ENCODE results near the gene FMN1.
A peak's percentile ranks its signal among the peaks of the same experiment; 100 is the strongest.

Gene FMN1

DNA sequence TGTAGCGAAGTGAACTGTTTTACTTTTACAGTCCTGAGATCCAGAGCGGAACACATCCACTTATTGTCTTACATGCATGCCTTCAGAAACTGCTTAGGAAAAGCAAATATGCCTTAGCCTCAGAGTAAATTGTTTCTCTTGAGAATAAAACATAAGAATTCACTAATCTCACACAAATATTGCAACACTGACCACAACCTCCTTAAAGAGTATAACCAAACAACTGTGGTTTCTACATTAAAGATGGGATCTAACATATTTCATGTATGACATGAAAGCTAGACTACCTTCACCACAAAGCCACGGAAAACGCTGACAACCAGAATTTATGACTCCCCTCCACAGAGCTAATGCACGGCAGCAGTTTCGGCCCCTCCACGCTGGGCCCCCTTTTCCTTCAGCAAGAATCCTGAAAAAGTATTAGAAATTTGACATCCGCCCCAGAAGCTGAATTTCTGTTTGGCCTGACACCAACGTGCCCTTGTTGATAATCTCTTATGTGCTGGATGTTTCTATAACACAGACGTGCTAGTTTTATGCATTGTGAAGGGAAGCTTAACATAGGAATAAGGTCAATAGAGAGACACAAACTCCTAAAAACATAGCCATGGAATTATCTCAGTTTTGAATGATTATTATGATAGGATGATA lies 392.1 kb downstream of the FMN1 start:
- DNase-seq: no peak

GRCh38 chr15:32799936-32800535 lies 394.5 kb downstream of the FMN1 start:
- no peak for DNase-seq

DNA sequence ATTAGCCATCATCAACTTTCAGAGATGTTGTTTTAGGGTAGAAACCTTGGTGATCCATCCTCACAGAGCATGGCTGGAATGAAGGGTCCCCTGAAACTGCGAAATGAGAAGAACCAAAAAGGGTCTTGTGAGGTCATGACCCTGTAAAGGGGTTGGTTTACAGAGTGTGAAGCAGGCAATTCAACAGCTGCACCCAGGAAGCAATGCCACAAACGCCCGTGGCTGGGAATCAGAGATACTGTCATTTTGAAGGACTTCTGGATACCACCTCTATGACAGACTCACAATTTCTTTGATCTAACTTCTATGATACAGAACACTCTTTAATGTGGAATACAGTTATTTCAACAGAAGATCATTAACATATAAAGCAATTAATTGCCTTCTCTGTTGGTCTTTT lies 397.7 kb downstream of the FMN1 start:
- no peak for DNase-seq

DNA sequence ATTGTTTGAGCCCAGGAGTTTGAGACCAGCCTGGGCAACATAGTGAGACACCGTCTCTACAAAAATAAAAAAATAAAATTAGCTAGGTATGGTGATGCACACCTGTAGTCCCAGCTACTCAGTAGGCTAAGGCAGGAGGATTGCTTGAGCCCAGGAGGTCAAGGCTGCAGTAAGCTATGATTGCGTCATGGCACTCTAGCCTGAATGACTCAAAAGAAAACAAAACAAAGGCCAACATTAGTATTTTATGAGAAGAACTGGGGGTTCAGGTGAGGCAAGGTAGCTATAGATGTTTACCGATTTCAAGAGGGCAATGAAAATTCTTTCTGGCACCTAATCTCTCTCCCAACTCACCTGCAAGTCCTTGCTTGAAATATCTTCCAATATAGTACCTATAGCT lies 399.5 kb downstream of the FMN1 start:
- DNase-seq: no peak

- DNase-seq: no peak
These were observed 402.1 kb downstream of the FMN1 start for GRCh38 chr15:32792436-32792835.

DNA sequence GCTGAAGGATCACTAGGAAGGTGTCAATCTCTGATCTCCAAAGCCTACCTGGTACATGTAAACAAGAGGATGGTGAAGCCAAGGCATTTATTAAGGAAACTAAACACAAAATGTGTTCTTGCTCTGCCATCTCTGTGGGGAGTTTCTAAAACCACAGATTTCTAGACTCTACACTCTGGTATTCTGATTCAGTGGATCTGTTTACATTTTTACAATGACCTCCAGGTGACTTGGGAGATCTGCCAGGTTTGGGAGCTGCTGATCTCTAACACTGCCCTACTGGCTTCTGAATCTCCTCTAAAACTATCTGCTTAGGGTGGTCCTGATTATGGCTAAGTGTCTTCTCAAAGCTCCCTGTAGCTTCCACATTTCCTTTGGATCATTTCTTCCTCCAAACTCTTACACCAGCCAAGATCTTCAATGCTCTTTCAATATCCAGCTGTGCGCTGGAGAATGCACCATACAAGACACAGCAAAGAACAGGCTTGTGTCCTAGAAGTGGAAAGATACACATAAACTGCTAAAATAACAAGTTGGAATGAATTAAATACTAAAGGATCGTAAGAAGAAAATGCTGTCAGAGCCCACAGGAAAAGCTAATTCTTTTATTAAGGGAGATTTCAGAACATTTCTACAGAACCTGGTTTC lies 404.0 kb downstream of the FMN1 start:
- no peak for DNase-seq

DNA sequence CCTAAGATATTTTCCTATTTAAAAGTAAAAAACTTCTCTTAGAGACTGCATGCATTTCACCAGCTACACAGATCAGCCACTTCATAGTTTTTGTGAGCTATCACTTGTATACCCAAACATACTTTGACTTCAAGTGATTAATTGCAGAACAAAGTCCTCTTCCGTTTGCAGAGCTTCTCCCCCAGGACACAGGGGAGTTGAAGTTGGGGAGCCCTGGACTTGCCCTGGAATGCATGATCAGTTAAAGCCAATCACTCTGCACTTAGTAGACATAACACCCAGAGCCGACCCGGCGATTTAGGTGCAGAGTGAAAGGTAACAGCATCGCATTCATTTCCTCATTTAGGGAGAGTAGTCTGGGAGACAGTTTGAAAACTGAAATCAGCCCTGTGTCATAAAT lies 406.6 kb downstream of the FMN1 start:
- DNase-seq: no peak

GRCh38 chr15:32786906-32787305 lies 407.6 kb downstream of the FMN1 start:
- no peak for DNase-seq

DNA sequence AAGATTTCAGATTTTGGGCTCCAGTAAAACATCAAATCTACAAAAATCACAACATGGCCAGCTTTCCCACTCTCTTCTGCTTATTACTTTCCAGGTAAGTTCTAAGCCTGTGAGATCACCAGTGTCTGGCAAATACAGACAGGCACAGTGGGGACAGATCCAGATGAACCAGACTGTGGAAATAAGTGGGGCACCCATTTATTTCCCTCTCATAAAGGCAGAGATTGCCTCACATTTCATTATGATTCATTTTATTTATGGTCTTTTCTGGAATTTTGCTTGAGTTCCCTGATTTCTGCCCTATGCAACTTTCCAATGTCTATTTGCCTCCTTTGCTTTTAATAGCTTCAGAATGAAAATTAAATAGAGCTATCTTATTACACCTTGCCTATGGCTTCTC lies 409.9 kb downstream of the FMN1 start:
- no peak for DNase-seq

DNA sequence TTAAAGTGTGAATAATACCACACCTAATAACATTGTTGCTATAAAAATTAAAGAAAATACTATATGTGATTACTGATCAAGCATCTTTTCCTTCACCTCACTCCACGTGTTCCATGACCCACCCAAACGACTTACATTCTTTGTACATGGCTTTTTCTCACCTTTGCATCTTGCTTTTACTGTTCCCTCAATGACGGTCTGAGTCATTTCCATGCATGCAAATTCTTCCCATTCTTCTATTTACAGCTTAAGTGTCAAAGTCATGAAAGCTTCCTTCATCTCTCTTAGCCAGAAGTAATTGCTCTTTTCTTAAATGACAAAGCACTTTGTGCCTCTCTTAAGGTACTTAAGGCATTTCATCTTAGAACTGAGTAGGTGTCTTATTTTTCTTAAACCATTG lies 412.7 kb downstream of the FMN1 start:
- no peak for DNase-seq

DNA sequence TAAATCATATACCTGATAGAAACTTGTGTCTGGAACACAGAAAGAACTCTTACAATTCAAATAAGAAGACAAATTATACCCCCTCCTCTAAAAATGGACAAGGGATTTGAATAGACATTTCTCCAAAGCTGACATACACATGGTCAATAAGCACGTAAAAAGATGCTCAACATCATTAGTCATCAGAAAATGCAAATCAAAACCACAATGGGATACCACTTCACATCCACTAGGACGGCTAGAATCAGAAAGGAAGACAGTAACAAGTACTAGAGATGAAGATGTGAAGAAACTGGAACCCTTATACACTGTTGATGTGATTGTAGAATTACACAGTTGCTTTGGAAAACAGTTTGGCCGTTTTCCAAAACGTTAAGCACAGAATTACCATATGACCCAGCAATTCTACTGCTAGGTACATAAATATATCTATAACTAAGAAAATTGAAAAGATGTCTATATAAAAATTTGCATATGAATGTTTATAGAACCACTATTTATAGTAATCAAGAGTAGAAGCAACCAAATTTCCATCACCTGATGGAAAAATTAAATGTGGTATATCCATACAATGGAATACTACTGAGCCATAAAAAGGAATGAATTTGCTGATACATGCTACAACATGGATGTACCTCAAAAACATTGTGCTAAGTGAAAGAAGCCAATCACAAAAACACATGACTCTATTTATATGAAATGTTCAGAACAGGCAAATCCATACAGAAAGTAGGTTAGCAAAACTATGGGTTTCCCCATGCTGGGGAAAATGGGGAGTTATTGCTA lies 415.9 kb downstream of the FMN1 start:
- DNase-seq: no peak

- DNase-seq: no peak
These were observed 419.4 kb downstream of the FMN1 start for GRCh38 chr15:32775103-32775502.

- DNase-seq: no peak
These were observed 420.5 kb downstream of the FMN1 start for GRCh38 chr15:32774022-32774421.

GRCh38 chr15:32767236-32767635 lies 427.3 kb downstream of the FMN1 start:
- no peak for DNase-seq

DNA sequence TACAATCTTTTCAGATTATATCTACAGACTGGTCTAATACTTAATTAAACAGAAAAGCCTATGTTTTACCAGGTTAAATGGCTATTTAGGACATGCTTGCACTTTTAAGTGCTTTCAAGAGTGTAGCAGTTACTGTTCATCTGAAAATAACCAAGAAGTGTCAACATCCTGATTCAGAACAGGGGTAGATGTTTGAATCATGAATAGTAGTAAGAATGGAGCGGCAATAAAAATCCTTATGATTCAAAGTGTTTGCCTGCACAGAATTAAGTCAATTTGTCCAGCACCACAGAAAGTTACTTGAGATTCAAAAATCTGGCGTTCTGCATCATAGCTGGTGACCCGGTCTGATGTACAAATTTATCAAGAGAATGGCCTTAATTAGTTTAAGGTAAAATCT lies 428.4 kb downstream of the FMN1 start:
- DNase-seq: no peak

- no peak for DNase-seq
These were observed 429.3 kb downstream of the FMN1 start for GRCh38 chr15:32765236-32765635.

GRCh38 chr15:32763295-32763694 lies 431.2 kb downstream of the FMN1 start:
- DNase-seq: no peak

DNA sequence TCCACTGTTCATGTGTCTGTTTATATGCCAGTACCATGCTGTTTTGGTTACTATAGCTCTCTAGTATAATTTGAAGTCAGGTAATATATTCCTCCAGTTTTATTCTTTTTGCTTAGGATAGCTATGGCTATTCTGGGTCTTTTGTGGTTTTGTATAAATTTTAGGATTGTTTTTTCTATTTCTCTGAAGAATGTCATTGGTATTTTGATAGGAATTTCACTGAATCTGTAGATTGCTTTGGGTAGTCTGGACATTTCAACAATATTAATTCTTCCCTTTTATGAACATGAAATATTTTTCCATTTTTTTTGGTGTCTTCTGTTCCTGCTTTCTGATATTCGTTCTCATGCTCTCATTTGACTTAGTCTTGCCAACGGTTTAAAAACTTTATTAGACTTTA lies 437.1 kb downstream of the FMN1 start:
- DNase-seq: no peak

GRCh38 chr15:32750979-32751378 lies 443.5 kb downstream of the FMN1 start:
- DNase-seq: no peak

DNA sequence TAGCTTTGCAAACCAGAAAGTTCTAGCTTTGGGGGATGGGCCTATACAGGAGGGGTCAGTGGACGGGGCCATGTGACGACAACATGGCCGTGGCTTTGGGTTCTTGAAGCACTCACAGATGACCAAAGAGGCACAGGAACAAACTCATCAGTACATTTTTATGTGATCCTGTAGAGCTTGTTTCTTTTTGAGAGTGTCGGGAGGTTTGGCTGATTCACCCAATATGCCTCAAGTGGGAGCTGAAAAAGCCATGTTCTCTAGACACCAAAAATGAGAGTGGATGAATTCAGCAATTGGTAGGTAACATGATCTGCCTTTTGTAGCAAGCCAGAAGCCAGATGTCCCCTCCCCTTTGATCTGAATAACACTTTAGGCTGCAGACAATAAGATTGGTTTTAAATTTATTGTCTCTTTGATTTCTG lies 446.6 kb downstream of the FMN1 start:
- DNase-seq: no peak

GRCh38 chr15:32746116-32746857 lies 448.2 kb downstream of the FMN1 start:
- no peak for DNase-seq

DNA sequence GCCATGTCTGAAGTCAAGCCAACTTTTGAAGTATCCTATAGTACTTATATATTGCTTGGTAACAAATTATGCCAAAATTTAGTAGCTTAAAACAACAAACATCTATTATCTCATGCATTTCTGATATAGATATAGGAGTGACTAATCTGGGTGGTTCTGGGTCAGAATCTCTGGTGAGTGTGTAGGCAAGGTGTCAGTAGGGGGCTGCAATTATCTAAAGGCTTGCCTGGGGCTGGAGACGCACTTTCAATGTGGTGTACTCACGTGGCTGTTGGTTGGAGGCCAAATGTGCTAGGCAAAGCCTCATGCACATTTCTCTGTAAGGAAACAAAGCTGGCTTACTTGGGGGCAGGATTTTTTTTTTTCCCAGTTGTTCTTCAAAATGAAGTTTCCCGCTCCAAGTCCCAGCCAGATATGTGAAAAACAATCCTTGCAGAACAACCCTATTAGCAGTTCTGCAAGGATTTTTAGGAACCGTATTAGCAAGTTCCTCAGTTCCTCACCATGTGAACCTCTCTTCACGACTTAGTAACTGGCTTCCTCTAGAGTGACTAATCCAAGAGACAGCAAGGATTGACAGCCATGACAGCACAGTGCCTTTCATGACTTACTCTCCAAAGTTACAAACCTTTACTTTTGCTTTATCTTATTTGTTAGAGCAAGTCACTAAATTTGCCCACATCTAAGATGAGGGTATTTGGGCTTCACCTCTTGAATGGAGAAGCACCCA lies 450.9 kb downstream of the FMN1 start:
- DNase-seq: peak in 1 of 2 donors; percentile 22
